ENCODE data around the gene GAB2.

DNA sequence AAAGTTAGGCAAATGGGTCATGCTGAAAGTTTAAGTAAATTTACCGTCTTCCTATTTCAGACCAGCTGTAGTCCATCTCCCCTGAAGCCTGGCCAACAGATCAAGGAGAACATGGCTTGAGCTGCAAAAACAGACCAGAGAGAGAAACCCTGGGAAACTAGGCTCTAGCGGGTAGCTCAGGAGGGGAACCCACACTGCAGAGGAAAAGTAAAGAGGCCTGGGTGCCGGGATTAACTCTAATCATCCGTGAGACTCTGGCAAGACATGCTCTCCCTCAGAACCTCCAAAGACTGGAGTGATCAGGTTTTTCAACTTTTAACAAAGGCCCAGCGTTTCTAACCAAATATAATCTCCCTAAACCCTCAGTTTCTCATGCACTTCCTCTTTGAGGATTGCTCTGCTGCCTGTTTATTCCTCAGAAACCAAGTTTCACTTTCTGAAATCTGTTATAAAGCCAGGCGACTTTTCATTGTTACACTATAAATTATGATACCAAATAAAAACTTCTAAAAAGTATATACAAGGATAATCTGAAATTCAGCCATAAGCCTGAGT lies 67.5 kb downstream of the GAB2 start:
- TF ChIP-seq, protein P1, sequence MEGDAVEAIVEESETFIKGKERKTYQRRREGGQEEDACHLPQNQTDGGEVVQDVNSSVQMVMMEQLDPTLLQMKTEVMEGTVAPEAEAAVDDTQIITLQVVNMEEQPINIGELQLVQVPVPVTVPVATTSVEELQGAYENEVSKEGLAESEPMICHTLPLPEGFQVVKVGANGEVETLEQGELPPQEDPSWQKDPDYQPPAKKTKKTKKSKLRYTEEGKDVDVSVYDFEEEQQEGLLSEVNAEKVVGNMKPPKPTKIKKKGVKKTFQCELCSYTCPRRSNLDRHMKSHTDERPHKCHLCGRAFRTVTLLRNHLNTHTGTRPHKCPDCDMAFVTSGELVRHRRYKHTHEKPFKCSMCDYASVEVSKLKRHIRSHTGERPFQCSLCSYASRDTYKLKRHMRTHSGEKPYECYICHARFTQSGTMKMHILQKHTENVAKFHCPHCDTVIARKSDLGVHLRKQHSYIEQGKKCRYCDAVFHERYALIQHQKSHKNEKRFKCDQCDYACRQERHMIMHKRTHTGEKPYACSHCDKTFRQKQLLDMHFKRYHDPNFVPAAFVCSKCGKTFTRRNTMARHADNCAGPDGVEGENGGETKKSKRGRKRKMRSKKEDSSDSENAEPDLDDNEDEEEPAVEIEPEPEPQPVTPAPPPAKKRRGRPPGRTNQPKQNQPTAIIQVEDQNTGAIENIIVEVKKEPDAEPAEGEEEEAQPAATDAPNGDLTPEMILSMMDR (conservative IDR thresholded peaks at IDR 0.05), result no peak
- no peak for TF ChIP-seq ZFX (IDR thresholded peaks at IDR 0.05)
